ENCODE results near the gene SLC6A13. TPM values are rescaled to one million over a fixed set of nuclear protein-coding genes. Genes with fewer than 3 reads are reported as not detected.

SLC6A13 gene
- total RNA-seq, 1 experiment from 2014 or later = not detected

DNA sequence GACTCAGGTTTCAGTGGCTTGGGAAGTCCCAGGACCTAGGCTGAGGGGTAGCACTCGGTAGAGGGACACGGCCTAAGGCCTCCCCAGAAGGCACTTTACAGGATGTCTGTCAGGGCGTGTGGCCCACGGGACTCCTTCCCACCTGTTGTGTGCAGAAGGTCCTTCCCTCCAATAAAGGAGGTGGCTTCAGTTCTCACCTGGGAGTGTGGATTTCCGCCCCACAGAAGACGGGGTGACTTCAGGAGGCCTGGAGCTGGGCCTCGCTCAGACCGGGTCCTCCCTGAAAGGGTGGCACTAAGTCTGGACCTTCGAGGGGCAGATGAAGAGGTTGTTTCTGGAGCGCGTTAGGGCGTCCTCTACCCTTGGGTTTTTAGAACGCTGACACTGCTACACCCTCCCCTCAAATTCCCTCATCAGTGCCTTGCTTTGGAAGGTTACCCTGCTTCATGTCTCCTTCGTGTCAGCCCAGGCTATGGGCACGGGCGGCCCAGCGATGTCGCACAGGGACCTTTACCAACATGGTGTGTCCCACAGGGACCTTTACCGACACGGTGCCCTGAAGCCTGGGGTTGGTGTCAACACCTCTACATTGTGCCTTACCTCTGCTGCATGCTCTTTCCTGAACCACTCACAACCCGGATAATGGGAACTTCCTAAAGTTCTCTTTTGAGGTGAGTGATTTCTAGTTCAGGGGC, 55.7 kb downstream of the SLC6A13 start:
- ATAC-seq = no peak
- H3K9me2 ChIP-seq (replicated peaks; ENCODE audit: low read length) = no peaks in the 10 kb centered on the region
- intact Hi-C loops (cut with micrococcal nuclease) = no loop called here
- no peak for DNase-seq
- H3K27ac ChIP-seq (ENCODE audit: low read length) = no peak overlapping the region
- no peak overlapping the region for H3K4me3 ChIP-seq (ENCODE audit: low read length)
- H2AFZ ChIP-seq (ENCODE audit: low read length) = no peak overlapping the region
- ChIA-PET CTCF (no interaction called here), POLR2A (ENCODE audit: unreplicated experiment) (no interaction called here)
- no peak overlapping the region for H3K4me2 ChIP-seq (ENCODE audit: low read length)
- no peaks in the 10 kb centered on the region for H3K4me1 ChIP-seq (ENCODE audit: insufficient read depth, low read length)
- no peak overlapping the region for H3K9ac ChIP-seq (ENCODE audit: low read length)
- peaks cover 23% of the 10 kb centered on the region for H3K27me3 ChIP-seq (ENCODE audit: low read length)
- H3F3A ChIP-seq (ENCODE audit: low read length, unreplicated experiment) = no peaks in the 10 kb centered on the region
- no peaks in the 10 kb centered on the region for H3K79me2 ChIP-seq (ENCODE audit: low read length)
- no peaks in the 10 kb centered on the region for H3K36me3 ChIP-seq (ENCODE audit: low read depth, low read length)
- no peaks in the 10 kb centered on the region for H3K9me3 ChIP-seq (ENCODE audit: low read length)
- no TSS peak for BruUV-seq (replicated peaks)
- no peaks in the 10 kb centered on the region for H4K20me1 ChIP-seq (ENCODE audit: low read length)
- TF ChIP-seq CTCF (conservative IDR thresholded peaks at IDR 0.05; ENCODE audit: low read depth, low read length) (no peak), EZH2 (IDR thresholded peaks at IDR 0.05; ENCODE audit: low read length, unreplicated experiment) (no peak), EZH2phosphoT487 (IDR thresholded peaks at IDR 0.05; ENCODE audit: borderline replicate concordance, low read length) (no peak)

GRCh38 chr12:205026-205425, 57.6 kb downstream of the SLC6A13 start:
- Histone ChIP-seq H3K27ac (ENCODE audit: low read length) (no peak overlapping the region), H3K27me3 (ENCODE audit: low read length) (peaks cover 23% of the 10 kb centered on the region), H3K36me3 (ENCODE audit: low read depth, low read length) (no peaks in the 10 kb centered on the region), H3K9ac (ENCODE audit: low read length) (no peak overlapping the region), H3K9me3 (ENCODE audit: low read length) (no peaks in the 10 kb centered on the region), H3K4me3 (ENCODE audit: low read length) (no peak overlapping the region), H3K4me2 (ENCODE audit: low read length) (no peak overlapping the region), H4K20me1 (ENCODE audit: low read length) (no peaks in the 10 kb centered on the region), H2AFZ (ENCODE audit: low read length) (no peak overlapping the region), H3K79me2 (ENCODE audit: low read length) (no peaks in the 10 kb centered on the region), H3K9me2 (replicated peaks; ENCODE audit: low read length) (no peaks in the 10 kb centered on the region), H3K4me1 (ENCODE audit: insufficient read depth, low read length) (no peaks in the 10 kb centered on the region), H3F3A (ENCODE audit: low read length, unreplicated experiment) (no peaks in the 10 kb centered on the region)
- no peak for DNase-seq
- ATAC-seq = no peak
- TF ChIP-seq CTCF (conservative IDR thresholded peaks at IDR 0.05; ENCODE audit: low read depth, low read length) (no peak), EZH2 (IDR thresholded peaks at IDR 0.05; ENCODE audit: low read length, unreplicated experiment) (no peak), EZH2phosphoT487 (IDR thresholded peaks at IDR 0.05; ENCODE audit: borderline replicate concordance, low read length) (no peak)
- CTCF ChIA-PET = no interaction called here
- BruUV-seq (replicated peaks) = no TSS peak
- POLR2A ChIA-PET (ENCODE audit: unreplicated experiment) = no interaction called here
- intact Hi-C loops (cut with micrococcal nuclease) = no loop called here

DNA sequence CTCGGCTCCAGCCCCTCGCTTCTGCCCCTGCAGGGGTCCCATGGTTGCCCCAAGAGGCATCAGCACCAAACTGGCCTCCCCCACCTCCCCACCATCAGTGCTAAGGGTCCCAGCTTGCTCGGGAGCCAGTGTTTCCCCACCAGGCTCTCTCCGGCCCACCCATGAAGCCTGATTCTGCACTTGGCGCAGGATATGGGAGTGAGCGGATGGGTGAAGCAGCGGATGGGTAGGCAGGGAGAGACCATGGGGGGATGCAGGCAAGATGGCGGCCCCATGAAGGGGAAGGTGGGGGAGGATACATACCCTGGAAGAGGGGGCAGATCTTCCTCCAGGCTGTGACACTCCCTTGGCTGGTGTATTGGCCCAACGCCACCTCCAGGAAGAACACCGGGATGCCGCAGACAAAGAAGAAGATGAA, 58.4 kb downstream of the SLC6A13 start:
- Histone ChIP-seq H2AFZ (ENCODE audit: low read length) (no peak overlapping the region), H3K4me1 (ENCODE audit: insufficient read depth, low read length) (peaks cover 4% of the 10 kb centered on the region; the same call in 1 of the 2 replicates), H3K9me3 (ENCODE audit: low read length) (no peaks in the 10 kb centered on the region), H3K79me2 (ENCODE audit: low read length) (no peaks in the 10 kb centered on the region), H3K9ac (ENCODE audit: low read length) (no peak overlapping the region), H3K27me3 (ENCODE audit: low read length) (peaks cover 29% of the 10 kb centered on the region), H3K4me3 (ENCODE audit: low read length) (no peak overlapping the region), H3K27ac (ENCODE audit: low read length) (no peak overlapping the region), H3F3A (ENCODE audit: low read length, unreplicated experiment) (no peaks in the 10 kb centered on the region), H3K4me2 (ENCODE audit: low read length) (no peak overlapping the region), H4K20me1 (ENCODE audit: low read length) (no peaks in the 10 kb centered on the region), H3K9me2 (replicated peaks; ENCODE audit: low read length) (no peaks in the 10 kb centered on the region), H3K36me3 (ENCODE audit: low read depth, low read length) (no peaks in the 10 kb centered on the region)
- intact Hi-C loops (cut with micrococcal nuclease) = no loop called here
- CTCF ChIA-PET = no interaction called here
- no TSS peak for BruUV-seq (replicated peaks)
- no peak for DNase-seq
- TF ChIP-seq EZH2phosphoT487 (IDR thresholded peaks at IDR 0.05; ENCODE audit: borderline replicate concordance, low read length) (no peak), EZH2 (IDR thresholded peaks at IDR 0.05; ENCODE audit: low read length, unreplicated experiment) (no peak), CTCF (conservative IDR thresholded peaks at IDR 0.05; ENCODE audit: low read depth, low read length) (no peak)
- ATAC-seq = no peak
- POLR2A ChIA-PET (ENCODE audit: unreplicated experiment) = no interaction called here

Measured in PC-3 (cell line).